GM21717 (cell line): Measurements from ENCODE around the gene HDAC7.

Experiments
- ATAC-seq: cut with Tn5 transposase; IDR thresholded peaks from one replicate; pipeline ENCODE4 v1.9.1; 2021; ENCODE audit warnings: mild to moderate bottlenecking, moderate library complexity; ENCODE audit not compliant: unreplicated experiment

The HDAC7 gene

GRCh38 chr12:47736216-47736615 lies 83.5 kb downstream of the HDAC7 start:
- no peak for ATAC-seq

- ATAC-seq, result no peak
Measured at GRCh38 chr12:47735649-47736048, 84.1 kb downstream of the HDAC7 start.

GRCh38 chr12:47734725-47735480 lies 84.8 kb downstream of the HDAC7 start:
- ATAC-seq, result no peak

- no peak for ATAC-seq
Measured at GRCh38 chr12:47733142-47733541, 86.6 kb downstream of the HDAC7 start.
